ENCODE measurements around the gene NTN3.

DNA sequence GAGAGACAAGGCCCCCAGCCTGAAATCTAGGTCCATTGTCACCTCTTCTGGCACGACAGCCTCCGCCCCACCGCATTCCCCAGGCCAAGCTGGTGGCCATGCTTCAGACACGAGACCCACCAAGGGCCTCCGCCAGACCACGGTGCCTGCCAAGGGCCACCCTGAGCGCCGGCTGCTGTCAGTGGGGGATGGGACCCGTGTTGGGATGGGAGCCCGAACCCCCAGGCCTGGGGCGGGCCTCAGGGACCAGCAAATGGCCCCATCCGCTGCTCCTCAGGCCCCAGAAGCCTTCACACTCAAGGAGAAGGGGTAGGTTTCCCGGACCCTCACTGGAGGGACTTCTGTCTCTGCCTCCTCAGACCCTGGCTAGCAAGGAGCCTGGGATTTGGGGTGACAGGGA lies 10.2 kb upstream of the NTN3 start:
- no peak for TF ChIP-seq CTCF (IDR thresholded peaks at IDR 0.05)
- no peak for TF ChIP-seq ZFX (IDR thresholded peaks at IDR 0.05; ENCODE audit: borderline replicate concordance)

Measured in 22Rv1 (cell line).